Measurements from ENCODE around the gene FLCN.

FLCN gene

GRCh38 chr17:17203173-17203730, 33.7 kb downstream of the FLCN start:
- H3K4me2 ChIP-seq (ENCODE audit: low read depth, low read length): no peak overlapping the region
- H3F3A ChIP-seq (ENCODE audit: insufficient read depth, low read length): peaks cover 25% of the 10 kb centered on the region
- TF ChIP-seq EZH2phosphoT487 (IDR thresholded peaks at IDR 0.05; ENCODE audit: low read length) (no peak), CTCF (IDR thresholded peaks at IDR 0.05; ENCODE audit: low read length) (no peak), EZH2 (optimal IDR thresholded peaks at IDR 0.05; ENCODE audit: low read depth, low read length) (no peak)
- H3K9ac ChIP-seq (ENCODE audit: low read length): no peak overlapping the region
- H3K9me3 ChIP-seq (replicated peaks; ENCODE audit: insufficient read depth, low read length): no peaks in the 10 kb centered on the region
- no peak overlapping the region for H3K27ac ChIP-seq (ENCODE audit: low read length)
- no peaks in the 10 kb centered on the region for H4K20me1 ChIP-seq (ENCODE audit: insufficient read depth, low read length)
- no peak overlapping the region for H3K4me3 ChIP-seq (ENCODE audit: low read length)
- peaks cover 8% of the 10 kb centered on the region; the same call in 1 of the 2 replicates for H3K4me1 ChIP-seq (ENCODE audit: low read length)
- H3K9me2 ChIP-seq (replicated peaks; ENCODE audit: insufficient read depth, low read length): no peaks in the 10 kb centered on the region
- no peak overlapping the region for H2AFZ ChIP-seq (ENCODE audit: low read length)
- peaks cover 35% of the 10 kb centered on the region for H3K79me2 ChIP-seq (ENCODE audit: low read length)
- H3K27me3 ChIP-seq (replicated peaks; ENCODE audit: insufficient read depth, low read length): no peaks in the 10 kb centered on the region
- DNase-seq: no peak
- no peaks in the 10 kb centered on the region for H3K36me3 ChIP-seq (replicated peaks; ENCODE audit: insufficient read depth, low read length)

- Histone ChIP-seq H3K9me2 (replicated peaks; ENCODE audit: insufficient read depth, low read length) (no peaks in the 10 kb centered on the region), H3K9me3 (replicated peaks; ENCODE audit: insufficient read depth, low read length) (no peaks in the 10 kb centered on the region), H2AFZ (ENCODE audit: low read length) (no peak overlapping the region), H3K4me2 (ENCODE audit: low read depth, low read length) (no peak overlapping the region), H3K79me2 (ENCODE audit: low read length) (peaks cover 35% of the 10 kb centered on the region), H3K27ac (ENCODE audit: low read length) (no peak overlapping the region), H3K36me3 (replicated peaks; ENCODE audit: insufficient read depth, low read length) (no peaks in the 10 kb centered on the region), H3K27me3 (replicated peaks; ENCODE audit: insufficient read depth, low read length) (no peaks in the 10 kb centered on the region), H4K20me1 (ENCODE audit: insufficient read depth, low read length) (no peaks in the 10 kb centered on the region), H3F3A (ENCODE audit: insufficient read depth, low read length) (peaks cover 13% of the 10 kb centered on the region), H3K4me1 (ENCODE audit: low read length) (peaks cover 8% of the 10 kb centered on the region; the same call in 1 of the 2 replicates), H3K9ac (ENCODE audit: low read length) (no peak overlapping the region), H3K4me3 (ENCODE audit: low read length) (no peak overlapping the region)
- DNase-seq: no peak
- TF ChIP-seq EZH2phosphoT487 (IDR thresholded peaks at IDR 0.05; ENCODE audit: low read length): no peak
- TF ChIP-seq CTCF (IDR thresholded peaks at IDR 0.05; ENCODE audit: low read length): no peak
These were observed 35.1 kb downstream of the FLCN start for GRCh38 chr17:17201907-17202306.

- Histone ChIP-seq H3K9ac (ENCODE audit: low read length) (no peak overlapping the region), H3K79me2 (ENCODE audit: low read length) (peaks cover 35% of the 10 kb centered on the region), H3K27me3 (replicated peaks; ENCODE audit: insufficient read depth, low read length) (no peaks in the 10 kb centered on the region), H3K4me3 (ENCODE audit: low read length) (no peak overlapping the region), H2AFZ (ENCODE audit: low read length) (no peak overlapping the region), H3F3A (ENCODE audit: insufficient read depth, low read length) (peaks cover 8% of the 10 kb centered on the region; the same call in 1 of the 2 replicates), H4K20me1 (ENCODE audit: insufficient read depth, low read length) (no peaks in the 10 kb centered on the region), H3K4me1 (ENCODE audit: low read length) (peaks cover 8% of the 10 kb centered on the region; the same call in 1 of the 2 replicates), H3K36me3 (replicated peaks; ENCODE audit: insufficient read depth, low read length) (no peaks in the 10 kb centered on the region), H3K4me2 (ENCODE audit: low read depth, low read length) (no peak overlapping the region), H3K27ac (ENCODE audit: low read length) (no peak overlapping the region), H3K9me2 (replicated peaks; ENCODE audit: insufficient read depth, low read length) (no peaks in the 10 kb centered on the region), H3K9me3 (replicated peaks; ENCODE audit: insufficient read depth, low read length) (no peaks in the 10 kb centered on the region)
- TF ChIP-seq CTCF (IDR thresholded peaks at IDR 0.05; ENCODE audit: low read length) (no peak), EZH2 (optimal IDR thresholded peaks at IDR 0.05; ENCODE audit: low read depth, low read length) (no peak), EZH2phosphoT487 (IDR thresholded peaks at IDR 0.05; ENCODE audit: low read length) (no peak)
- DNase-seq: no peak
These were observed 35.7 kb downstream of the FLCN start for GRCh38 chr17:17201271-17201670.

Measured in MM.1S (cell line).